Inferior parietal cortex (tissue), 1 donor: Measurements from ENCODE around the gene ETV3.

Experiments
- DNase-seq: peaks from one replicate; pipeline ENCODE4 v3.0.0-alpha.2; 2016; ENCODE audit errors: extremely low spot score

ETV3 gene

GRCh38 chr1:157139052-157139715 is 989 bp upstream of the ETV3 start:
- no peak for DNase-seq

DNA sequence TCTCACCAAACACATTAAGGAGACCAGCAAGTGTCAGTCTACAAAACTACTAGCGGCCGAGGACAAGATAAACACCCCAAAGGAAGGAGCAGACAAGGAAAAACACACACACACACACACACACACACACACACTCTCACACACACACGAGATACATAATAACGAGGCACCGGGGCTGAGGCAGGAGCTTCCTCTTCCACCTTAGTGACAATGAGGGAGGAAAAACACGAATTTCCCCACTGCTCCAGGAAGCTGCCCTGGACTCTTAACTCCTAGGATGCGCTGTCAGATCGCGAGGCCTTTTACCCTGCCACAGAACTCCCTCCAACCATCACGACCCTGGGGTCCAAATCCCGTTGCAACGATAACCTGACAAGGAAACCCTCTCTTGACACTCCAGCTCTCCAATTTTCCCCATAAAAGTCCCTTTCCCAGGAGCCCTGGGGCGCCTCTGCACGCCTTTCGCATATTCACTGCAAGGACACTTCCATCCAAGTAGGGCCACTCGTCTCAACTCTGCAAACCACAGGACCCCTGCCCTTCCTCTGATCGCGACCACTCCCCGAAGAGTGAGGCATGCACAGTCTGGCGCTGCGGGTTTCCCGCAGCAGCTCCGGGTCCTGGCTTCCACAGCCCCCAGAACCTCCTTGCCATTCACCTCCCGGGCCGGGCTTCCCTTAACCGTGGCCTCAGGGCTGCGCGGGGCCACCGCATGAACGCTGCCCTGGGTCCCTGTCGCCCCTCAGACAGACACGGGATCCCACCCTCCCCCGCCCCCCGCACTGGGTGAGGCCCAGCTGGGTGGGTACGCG is 581 bp downstream of the ETV3 start:
- no peak for DNase-seq

DNA sequence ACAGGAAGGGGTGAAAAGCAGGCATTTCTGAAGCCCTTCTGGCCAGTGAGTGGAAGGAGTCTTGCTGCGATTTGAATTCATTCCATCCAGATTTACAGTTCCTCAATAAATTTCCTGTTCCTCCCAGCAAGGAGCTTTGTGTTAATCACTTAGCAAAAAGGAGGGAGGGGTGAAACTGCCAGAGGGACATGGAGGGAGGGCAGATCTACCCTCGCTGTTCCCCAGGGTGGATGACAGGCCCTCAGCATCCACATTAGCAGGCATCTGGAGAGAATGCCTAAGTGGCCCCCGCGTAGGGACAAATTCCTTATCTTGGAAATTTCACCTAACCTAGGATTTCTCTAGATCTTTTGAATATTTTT is 1.2 kb downstream of the ETV3 start:
- no peak for DNase-seq

DNA sequence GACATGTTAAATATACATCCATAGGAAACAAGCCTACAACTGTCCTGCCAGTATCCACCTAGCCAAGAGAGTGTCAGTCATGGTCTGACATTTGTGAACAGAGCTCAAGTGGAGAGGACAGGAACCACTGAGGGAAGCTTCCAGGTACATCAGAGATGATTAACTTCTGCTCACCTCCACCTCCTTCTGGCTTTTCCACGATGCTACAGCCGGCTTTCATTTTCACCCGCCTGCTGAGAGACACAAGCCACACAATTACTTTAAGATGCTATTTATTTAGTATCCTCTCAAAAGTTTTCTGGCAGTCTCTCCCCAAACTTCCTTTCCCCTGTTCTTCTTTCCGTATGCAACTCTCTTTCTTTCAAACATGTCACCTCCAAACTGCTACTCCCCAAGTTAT is 2.1 kb downstream of the ETV3 start:
- DNase-seq, result no peak

GRCh38 chr1:157135646-157136045 is 2.5 kb downstream of the ETV3 start:
- no peak for DNase-seq

- no peak for DNase-seq
These were observed 3.1 kb downstream of the ETV3 start for GRCh38 chr1:157135070-157135469.

- no peak for DNase-seq
These were observed 3.8 kb downstream of the ETV3 start for GRCh38 chr1:157134442-157134841.

GRCh38 chr1:157133426-157133825 is 4.8 kb downstream of the ETV3 start:
- DNase-seq, result no peak

DNA sequence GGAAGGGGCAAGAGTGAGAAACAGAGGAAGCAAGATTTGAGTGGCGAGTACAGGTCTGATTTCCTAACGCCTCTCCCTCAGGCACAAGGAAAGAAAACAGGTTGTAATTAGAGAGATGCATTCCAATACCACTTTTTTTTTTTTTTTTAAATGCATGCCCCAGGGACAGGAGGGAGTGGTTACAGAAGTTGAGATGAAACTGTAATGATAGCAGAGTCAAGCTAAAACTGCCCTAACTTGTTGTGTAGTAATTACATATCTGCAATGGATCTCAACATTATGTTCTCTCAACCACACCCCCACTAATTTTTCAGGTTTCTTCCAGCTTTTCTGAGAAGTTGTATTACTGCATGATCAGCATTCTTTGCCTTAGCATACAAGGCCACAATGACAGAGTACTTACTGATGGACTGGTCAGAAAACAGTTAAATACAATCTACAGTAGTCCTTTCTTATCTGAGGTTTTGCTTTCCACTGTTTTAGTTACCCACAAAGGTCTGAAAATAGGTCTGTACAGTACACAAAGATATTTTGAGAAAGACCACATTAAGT is 5.5 kb downstream of the ETV3 start:
- DNase-seq, result no peak

DNA sequence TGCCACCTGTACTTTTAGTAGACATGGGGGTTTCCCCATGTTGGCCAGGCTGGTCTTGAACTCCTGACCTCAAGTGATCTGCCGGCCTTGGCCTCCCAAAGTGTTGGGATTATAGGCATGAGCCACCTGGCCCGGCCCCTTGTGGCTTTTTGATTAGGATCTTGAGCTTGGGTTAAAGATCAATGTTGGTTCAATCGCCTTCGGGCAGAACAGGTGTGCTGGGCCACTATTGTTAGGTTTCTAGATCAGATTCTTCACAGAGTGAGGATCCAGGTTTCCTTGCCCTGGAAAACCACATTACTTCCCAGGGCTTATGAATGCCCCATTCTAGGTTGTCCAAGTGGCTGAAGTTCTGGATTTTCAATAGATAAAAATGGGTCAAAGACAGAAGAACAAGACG is 6.1 kb downstream of the ETV3 start:
- DNase-seq, result no peak

GRCh38 chr1:157131281-157131680 is 6.9 kb downstream of the ETV3 start:
- DNase-seq, result no peak

DNA sequence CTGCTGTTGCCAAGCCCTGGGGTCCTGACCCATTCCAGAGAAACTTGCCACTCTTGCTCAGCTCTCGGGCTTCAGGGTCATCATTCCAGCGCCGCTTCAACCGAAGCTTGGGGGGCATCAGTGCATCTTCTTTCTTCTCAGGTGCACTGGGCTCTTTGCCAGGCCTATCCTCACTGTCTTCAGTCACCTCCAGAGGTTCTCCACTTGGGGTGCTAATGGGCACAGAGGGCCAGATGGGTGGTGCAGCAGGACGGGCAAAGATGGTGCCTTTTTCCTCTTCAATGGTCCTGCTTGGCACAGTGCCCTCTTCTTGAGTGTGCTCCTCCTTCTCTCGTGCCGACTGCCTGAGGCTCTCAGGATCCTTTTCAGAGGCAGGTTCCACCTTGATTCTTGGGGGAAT is 13.3 kb downstream of the ETV3 start:
- no peak for DNase-seq

- DNase-seq, result no peak
These were observed 18.7 kb downstream of the ETV3 start for GRCh38 chr1:157119448-157119847.

DNA sequence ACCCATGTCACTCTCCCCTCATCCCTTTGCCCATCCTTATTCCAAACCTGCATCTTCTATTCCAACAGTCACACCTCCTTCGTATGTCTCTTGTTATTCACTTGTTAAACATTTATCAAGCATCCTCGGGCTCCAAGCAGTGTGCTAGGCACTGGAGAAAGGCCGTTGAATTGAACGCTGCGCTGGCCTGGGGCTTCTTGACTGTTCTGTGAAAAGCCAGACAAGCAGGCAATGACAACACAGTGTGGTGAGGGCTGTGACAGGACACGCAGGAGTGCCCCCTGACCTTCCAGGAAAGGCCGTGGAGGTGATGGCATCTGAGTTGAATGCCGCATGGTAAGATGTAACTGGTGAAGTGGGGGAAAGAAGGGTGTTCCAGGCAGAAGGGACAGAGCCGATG is 19.2 kb downstream of the ETV3 start:
- DNase-seq, result no peak

DNA sequence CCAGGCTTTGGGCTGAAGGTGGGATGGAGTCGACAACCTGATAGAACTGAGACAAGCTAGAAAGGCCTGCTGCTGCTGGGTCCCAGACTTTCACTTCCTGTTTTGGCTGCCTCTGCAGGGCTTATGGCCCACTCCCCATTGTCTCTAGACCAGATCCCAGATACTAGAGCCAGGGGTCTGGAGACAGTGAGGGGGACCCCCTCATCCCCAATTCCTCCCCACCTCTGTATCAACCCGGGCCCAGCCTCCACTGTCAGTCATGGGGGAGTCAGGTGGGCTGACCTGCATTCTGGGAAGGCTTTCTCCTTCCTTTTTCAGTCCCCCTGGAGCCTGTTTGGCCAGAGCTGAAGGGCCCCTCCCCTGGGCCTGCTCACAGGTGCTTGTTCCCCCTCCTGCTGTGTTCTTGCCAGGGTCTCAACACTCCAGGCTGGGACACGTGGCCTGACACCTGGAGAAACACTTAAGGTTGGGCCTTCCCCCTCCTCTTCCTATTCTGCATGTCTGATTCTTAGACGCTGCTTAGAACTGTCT is 20.6 kb downstream of the ETV3 start:
- no peak for DNase-seq

- DNase-seq, result no peak
These were observed 21.5 kb downstream of the ETV3 start for GRCh38 chr1:157116737-157117103.

GRCh38 chr1:157115851-157116736 is 22.1 kb downstream of the ETV3 start:
- DNase-seq, result no peak

GRCh38 chr1:157115429-157115838 is 22.8 kb downstream of the ETV3 start:
- DNase-seq, result no peak

- DNase-seq, result no peak
These were observed 23.7 kb downstream of the ETV3 start for GRCh38 chr1:157114183-157115121.

- no peak for DNase-seq
These were observed 24.6 kb downstream of the ETV3 start for GRCh38 chr1:157113631-157114030.

DNA sequence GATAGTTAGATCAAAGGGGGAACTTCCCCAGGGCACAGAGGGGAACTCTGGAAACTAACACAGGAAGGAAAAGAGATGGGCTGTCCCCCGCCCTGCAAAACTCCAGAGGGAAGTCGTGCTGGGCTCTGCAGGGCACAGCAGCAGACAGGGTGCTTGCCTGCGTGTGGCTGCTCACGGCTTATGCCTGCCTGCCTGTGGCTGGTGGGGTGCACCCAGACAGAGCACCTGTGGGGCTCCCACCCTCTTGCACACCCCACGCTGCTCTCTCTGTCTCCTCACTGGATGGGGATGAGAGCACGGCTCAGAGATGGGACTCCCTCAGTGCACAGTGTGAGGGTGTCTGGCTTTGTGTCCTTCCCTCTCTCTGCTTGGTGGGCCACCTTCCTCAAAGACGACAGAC is 25.1 kb downstream of the ETV3 start:
- DNase-seq, result no peak
